GM12872 (cell line): ENCODE measurements around the gene RFNG.

ENCODE experiments used
- CTCF ChIP-seq: IDR thresholded peaks from 3 replicates; pipeline ENCODE4 v1.5.1; 2011; ENCODE audit warnings: low read depth, mild to moderate bottlenecking, low read length, moderate library complexity; ENCODE audit not compliant: insufficient read depth

RFNG gene

GRCh38 chr17:82082456-82082855, 30.8 kb upstream of the RFNG start:
- TF ChIP-seq CTCF, result no peak

- TF ChIP-seq CTCF, result no peak
Observed at GRCh38 chr17:82081966-82082365, 30.4 kb upstream of the RFNG start.

GRCh38 chr17:82081546-82081945, 29.9 kb upstream of the RFNG start:
- TF ChIP-seq CTCF, result no peak

- no peak for TF ChIP-seq CTCF
Observed at GRCh38 chr17:82080789-82081464, 29.3 kb upstream of the RFNG start.

- no peak for TF ChIP-seq CTCF
Observed at GRCh38 chr17:82080048-82080788, 28.6 kb upstream of the RFNG start.

- TF ChIP-seq CTCF, result no peak
Observed at GRCh38 chr17:82079001-82079677, 27.5 kb upstream of the RFNG start.

- TF ChIP-seq CTCF, result no peak
Observed at GRCh38 chr17:82078433-82078832, 26.8 kb upstream of the RFNG start.
